HL-60 (cell line): ENCODE results near the gene SCMH1.
"Not testable (repeated sequence)": the region's sequence is repeated elsewhere in the genome, so short reads cannot be mapped to it uniquely, and the experiment has no call there.

ENCODE experiments used
- DNase-seq, 2 experiments: peaks; one replicate each; pipeline ENCODE4 v3.0.0-alpha.2; 2010 to 2020; ENCODE audit warnings: low read depth in 1 of 2, low spot score in 1 of 2
- H3K27ac ChIP-seq: fragments of 250-450 bp; sonication (Bioruptor Pico); replicated peaks from 2 replicates; pipeline ENCODE4 v1.5.1; 2020; ENCODE audit warnings: mild to moderate bottlenecking, moderate library complexity
- H3K27me3 ChIP-seq: fragments of 250-450 bp; sonication (Bioruptor Pico); 2 replicates; pipeline ENCODE4 v1.5.1; 2021; ENCODE audit warnings: mild to moderate bottlenecking, moderate library complexity; ENCODE audit not compliant: insufficient read depth, poor library complexity, severe bottlenecking
- H3K4me3 ChIP-seq: replicated peaks from 2 replicates; pipeline ENCODE4 v1.5.1; 2011; ENCODE audit warnings: mild to moderate bottlenecking, control low read depth, low read length; ENCODE audit not compliant: insufficient read depth
- CTCF ChIP-seq: IDR thresholded peaks from one replicate; pipeline ENCODE4 v1.5.1; 2011; ENCODE audit warnings: low read length, control low read depth, inconsistent platforms; ENCODE audit not compliant: insufficient read depth
- GABPA ChIP-seq: IDR thresholded peaks from 2 replicates; pipeline ENCODE4 v1.6.1; 2012; ENCODE audit warnings: low read depth
- POLR2AphosphoS5 ChIP-seq: IDR thresholded peaks from 2 replicates; pipeline ENCODE4 v1.6.1; 2012; ENCODE audit warnings: low read depth
- REST ChIP-seq: IDR thresholded peaks from 2 replicates; pipeline ENCODE4 v1.6.1; 2012; ENCODE audit warnings: low read depth; ENCODE audit not compliant: insufficient replicate concordance
- SPI1 ChIP-seq: IDR thresholded peaks from 2 replicates; pipeline ENCODE4 v1.6.1; 2012; ENCODE audit warnings: low read depth, mild to moderate bottlenecking, borderline replicate concordance

Gene SCMH1

DNA sequence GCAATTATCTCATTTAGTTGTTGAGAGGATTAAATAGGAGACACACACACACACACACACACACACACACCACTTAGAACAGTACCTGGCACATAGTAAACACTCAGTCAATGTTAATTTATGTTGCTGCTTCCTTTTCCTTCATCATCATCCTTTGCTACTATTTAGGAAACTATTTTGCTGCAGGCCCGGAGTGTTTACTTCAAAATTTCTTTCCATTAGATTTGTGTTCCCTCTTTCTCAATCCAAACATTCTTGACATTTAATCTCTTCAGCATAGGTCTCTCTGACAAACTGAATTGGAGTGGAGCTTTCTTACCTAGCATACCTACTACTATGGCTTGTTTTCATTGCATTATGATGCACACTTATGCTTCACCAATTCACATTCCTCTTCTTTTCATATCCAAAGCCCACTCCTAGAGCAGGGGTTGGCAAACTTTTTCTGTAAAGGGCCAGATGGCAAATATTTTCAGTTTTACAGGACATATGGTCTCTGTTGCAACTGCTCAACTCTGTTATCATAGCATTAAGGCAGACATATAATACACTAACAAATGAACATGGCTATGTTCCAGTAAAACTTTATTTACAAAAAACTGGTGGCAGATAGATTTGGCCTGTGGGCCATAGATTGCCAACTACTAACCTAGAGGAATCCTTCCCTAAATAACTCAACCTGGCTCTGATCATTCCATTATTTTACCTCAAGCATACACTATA lies 49.5 kb downstream of the SCMH1 start:
- no peak overlapping the region for H3K27ac ChIP-seq
- TF ChIP-seq CTCF: no peak
- TF ChIP-seq GABPA: no peak
- no peak for TF ChIP-seq REST
- no peak for TF ChIP-seq POLR2AphosphoS5
- no peak for TF ChIP-seq SPI1
- no peak overlapping the region for H3K4me3 ChIP-seq
- H3K27me3 ChIP-seq: no peaks in the 10 kb centered on the region
- DNase-seq: no peak

DNA sequence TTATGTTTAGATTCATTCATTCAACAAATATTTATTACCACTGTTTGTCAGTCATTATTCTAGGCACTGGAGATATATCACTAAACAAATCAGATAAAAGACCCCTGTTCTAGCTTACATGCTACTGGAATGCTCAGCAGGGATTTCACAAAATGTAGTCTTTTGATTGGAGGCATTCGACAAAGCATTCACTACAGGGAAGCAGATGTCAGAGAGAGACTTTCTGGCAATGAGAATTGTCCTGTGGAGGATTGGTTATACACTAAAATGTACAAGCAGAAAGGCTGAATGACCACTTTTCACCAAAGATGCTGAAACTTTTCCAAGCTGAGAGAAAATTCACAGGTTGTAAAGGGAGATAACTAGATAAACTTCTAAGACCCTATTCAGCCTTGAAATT lies 57.7 kb downstream of the SCMH1 start:
- no peak overlapping the region for H3K4me3 ChIP-seq
- TF ChIP-seq REST: no peak
- no peak for TF ChIP-seq GABPA
- no peak for TF ChIP-seq POLR2AphosphoS5
- no peak for TF ChIP-seq CTCF
- no peak for TF ChIP-seq SPI1
- DNase-seq: no peak
- H3K27me3 ChIP-seq: no peaks in the 10 kb centered on the region
- H3K27ac ChIP-seq: no peak overlapping the region

GRCh38 chr1:41178230-41178629 lies 63.9 kb downstream of the SCMH1 start:
- H3K4me3 ChIP-seq, H3K27ac ChIP-seq, H3K27me3 ChIP-seq, DNase-seq: not testable (repeated sequence)

GRCh38 chr1:41175546-41175945 lies 66.6 kb downstream of the SCMH1 start:
- H3K27ac ChIP-seq: no peak overlapping the region
- H3K4me3 ChIP-seq: no peak overlapping the region
- DNase-seq: no peak
- H3K27me3 ChIP-seq: no peaks in the 10 kb centered on the region
- TF ChIP-seq SPI1 (no peak), REST (no peak), CTCF (no peak), POLR2AphosphoS5 (no peak), GABPA (no peak)
